ENCODE results near the gene BAG2.

The BAG2 gene

GRCh38 chr6:57182017-57182432 lies 9.9 kb downstream of the BAG2 start:
- DNase-seq (ENCODE audit: low read depth), result no peak
- in situ Hi-C loops (cut with HindIII; ENCODE audit: low sequenced_read_pairs), result no loop called here
- no peak overlapping the region for H3K4me3 ChIP-seq (ENCODE audit: low read depth, low read length)
- no peak for TF ChIP-seq CTCF (IDR thresholded peaks at IDR 0.05; ENCODE audit: low read depth, low read length, missing control alignments)

DNA sequence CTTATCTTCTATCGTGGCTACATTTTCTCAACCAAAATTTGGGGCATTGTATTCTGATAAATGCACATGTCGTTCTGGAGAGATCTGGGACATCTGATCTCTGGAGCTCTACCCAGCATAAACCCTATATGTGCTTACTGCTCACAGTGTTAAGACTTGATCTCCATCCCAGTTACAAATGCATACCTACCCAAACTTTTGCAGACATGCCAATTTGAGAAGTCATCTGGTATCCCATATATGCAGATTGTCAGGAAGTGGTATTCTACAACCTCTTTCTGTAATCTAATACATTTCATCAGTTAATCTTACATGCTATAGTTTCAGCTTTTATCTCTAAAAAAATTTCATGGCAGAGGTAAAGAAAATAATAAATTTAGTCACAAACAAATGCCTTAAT lies 11.2 kb downstream of the BAG2 start:
- in situ Hi-C loops (cut with HindIII; ENCODE audit: low sequenced_read_pairs), result no loop called here
- TF ChIP-seq CTCF (IDR thresholded peaks at IDR 0.05; ENCODE audit: low read depth, low read length, missing control alignments), result no peak
- no peak for DNase-seq (ENCODE audit: low read depth)

DNA sequence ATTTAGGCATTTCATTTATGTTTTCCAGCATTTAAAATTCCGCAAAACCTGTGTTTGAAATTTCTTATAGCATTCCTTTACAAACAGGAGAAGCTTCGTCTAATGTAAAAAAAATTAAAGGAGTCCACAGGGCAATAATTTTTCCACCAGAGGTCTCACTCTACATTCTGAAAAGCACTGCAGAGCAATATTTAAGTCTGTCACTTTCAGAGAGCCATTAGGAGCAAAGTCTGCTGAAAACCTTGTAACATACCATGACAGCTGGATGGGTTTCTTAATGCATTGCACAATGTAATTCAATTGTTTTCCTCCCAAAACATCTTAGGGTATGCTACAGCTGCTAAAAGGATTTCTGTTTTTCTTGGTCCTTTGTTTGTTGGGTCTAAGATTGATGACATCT lies 18.0 kb downstream of the BAG2 start:
- TF ChIP-seq CTCF (IDR thresholded peaks at IDR 0.05; ENCODE audit: low read depth, low read length, missing control alignments), result peak; percentile 40
- DNase-seq (ENCODE audit: low read depth), result no peak
- no peak overlapping the region for H3K4me3 ChIP-seq (ENCODE audit: low read depth, low read length)
- in situ Hi-C loops (cut with HindIII; ENCODE audit: low sequenced_read_pairs), result loop anchor here (5.0 kb wide), 2 partner anchors 57 to 127 kb away; partner anchors contain the start of gene PRIM2

More for the DNA sequence above, 11.2 kb downstream of the BAG2 start:
- H3K4me3 ChIP-seq (ENCODE audit: low read depth, low read length), result no peak overlapping the region

- TF ChIP-seq CTCF (IDR thresholded peaks at IDR 0.05; ENCODE audit: low read depth, low read length, missing control alignments), result no peak
- in situ Hi-C loops (cut with HindIII; ENCODE audit: low sequenced_read_pairs), result loop anchor here (5.0 kb wide), 2 partner anchors 54 to 124 kb away; partner anchors contain the start of gene PRIM2
- no peak overlapping the region for H3K4me3 ChIP-seq (ENCODE audit: low read depth, low read length)
- DNase-seq (ENCODE audit: low read depth), result no peak
These were observed 21.1 kb downstream of the BAG2 start for GRCh38 chr6:57193177-57193576.

GRCh38 chr6:57195457-57195856 lies 23.3 kb downstream of the BAG2 start:
- no peak for DNase-seq (ENCODE audit: low read depth)
- TF ChIP-seq CTCF (IDR thresholded peaks at IDR 0.05; ENCODE audit: low read depth, low read length, missing control alignments), result no peak
- no peak overlapping the region for H3K4me3 ChIP-seq (ENCODE audit: low read depth, low read length)
- in situ Hi-C loops (cut with HindIII; ENCODE audit: low sequenced_read_pairs), result no loop called here

DNA sequence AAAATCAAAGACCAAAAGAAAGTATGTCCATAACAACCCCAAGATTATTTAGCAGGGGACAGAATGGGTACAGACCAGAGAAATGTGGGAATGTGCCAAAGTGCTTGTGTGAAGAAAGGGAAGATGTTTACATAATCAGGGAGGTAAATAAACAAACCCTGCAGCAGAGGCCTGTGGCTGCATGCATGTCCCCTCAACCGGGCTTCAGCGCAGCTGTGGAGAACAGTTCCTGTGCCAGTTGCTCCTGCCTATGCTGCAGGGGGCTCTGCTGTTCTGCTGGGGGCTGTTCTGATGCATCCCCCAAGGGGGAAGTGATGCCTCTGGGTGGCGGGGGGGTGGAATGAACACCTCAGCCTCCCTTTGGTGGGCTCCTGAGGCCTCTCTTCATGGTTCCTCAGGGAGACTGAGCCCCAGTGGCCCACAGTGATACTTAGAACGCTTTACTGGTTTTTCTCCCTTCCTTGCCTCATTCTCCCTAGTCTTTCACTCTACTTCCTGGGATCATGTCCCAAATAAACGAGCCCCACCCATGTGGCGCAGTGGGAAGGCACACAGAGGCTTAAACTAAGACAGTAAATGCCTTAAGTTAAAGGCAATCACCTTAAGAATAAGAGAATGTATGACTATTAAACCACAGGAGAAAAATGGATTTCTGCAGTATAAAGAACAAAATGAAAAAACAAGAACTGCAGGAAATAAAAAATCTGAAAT lies 27.0 kb downstream of the BAG2 start:
- no peak for DNase-seq (ENCODE audit: low read depth)
- no peak overlapping the region for H3K4me3 ChIP-seq (ENCODE audit: low read depth, low read length)
- in situ Hi-C loops (cut with HindIII; ENCODE audit: low sequenced_read_pairs), result no loop called here
- TF ChIP-seq CTCF (IDR thresholded peaks at IDR 0.05; ENCODE audit: low read depth, low read length, missing control alignments), result no peak

All from astrocyte of the cerebellum (primary cell).